AG08395 (cell line): ENCODE data around the gene TLE7.

Source experiments
- DNase-seq: peaks from one replicate; pipeline ENCODE4 v3.0.0; 2012; ENCODE audit warnings: mixed read lengths, low spot score

Gene TLE7

DNA sequence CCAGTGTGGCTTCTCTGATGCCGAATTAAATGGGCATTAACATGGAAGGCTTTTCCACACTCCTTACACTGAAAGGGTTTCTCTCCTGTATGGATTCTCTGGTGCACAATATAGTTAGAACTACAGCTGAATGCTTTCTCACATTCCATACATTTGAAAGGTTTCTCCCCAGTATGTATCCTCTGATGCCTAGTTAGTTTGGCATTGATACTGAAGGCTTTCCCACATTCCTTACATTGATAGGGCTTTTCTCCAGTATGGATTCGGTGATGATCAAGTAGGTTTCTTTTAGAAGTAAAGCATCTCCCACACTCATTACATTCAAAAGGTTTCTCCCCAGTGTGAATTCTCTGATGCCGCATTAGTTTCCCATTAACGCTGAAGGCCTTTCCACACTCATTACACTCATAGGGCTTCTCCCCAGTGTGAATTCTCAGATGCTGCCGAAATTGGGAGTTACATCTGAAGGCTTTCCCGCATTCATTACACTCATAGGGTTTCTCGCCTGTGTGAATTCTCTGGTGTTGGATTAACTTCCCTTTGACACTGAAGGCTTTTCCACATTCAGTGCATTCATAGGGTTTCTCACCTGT is 6.5 kb upstream of the TLE7 start:
- DNase-seq, result no peak

GRCh38 chr16:71443714-71444113 is 1.9 kb upstream of the TLE7 start:
- no peak for DNase-seq

- DNase-seq, result no peak
Observed at GRCh38 chr16:71441348-71442050, 355 bp downstream of the TLE7 start.

DNA sequence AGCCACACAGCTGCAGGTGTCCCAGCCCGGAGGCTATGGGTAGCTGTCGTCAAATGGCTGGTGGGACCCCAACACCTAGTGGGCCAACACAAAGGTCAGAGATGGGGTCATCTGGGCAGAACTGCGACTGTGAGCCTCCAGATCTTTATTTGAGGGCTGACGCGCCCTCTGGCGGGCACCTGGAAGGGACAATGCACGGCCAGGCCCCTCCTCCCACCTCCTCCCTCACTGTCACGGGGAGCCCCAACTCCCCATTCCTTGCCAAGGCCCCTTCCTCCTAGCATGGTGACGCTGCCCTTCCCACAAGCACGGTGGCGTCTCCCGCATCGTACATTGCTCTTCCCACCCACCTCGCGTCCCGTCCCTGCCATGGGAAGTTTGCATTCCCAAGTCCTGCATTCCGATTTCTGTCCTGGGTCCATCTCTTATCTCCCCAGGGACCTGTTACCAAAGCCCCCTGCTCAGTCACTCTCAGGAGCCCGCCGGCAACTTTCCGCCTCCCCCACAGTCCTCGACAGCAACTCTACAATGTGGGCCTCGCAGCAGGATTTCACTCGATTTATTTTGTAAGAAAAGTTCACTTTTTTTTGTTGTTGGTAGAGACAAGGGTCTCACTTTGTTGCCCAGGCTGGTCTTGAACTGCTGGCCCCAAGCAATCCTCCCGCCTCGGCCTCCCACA is 1.0 kb downstream of the TLE7 start:
- DNase-seq, result no peak

DNA sequence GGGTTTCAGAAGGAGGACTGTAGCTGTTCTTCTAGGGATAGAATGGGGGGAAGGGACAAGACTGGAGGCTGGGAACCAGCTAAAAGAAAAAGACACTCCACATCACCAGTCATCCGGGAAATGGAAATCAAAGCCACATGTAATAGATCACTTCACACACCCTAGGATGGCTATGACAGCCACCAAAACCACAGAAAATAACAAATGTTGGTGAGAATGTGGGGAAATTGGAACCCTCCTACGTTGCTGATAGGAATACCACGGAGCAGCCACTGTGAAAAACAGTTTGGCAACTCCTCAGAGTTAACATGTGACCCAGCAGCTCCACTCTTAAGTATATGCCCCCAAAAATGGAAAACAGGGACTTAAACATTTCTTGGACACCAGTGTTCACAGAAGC is 2.3 kb downstream of the TLE7 start:
- no peak for DNase-seq

GRCh38 chr16:71436473-71436872 is 5.4 kb downstream of the TLE7 start:
- DNase-seq, result no peak

DNA sequence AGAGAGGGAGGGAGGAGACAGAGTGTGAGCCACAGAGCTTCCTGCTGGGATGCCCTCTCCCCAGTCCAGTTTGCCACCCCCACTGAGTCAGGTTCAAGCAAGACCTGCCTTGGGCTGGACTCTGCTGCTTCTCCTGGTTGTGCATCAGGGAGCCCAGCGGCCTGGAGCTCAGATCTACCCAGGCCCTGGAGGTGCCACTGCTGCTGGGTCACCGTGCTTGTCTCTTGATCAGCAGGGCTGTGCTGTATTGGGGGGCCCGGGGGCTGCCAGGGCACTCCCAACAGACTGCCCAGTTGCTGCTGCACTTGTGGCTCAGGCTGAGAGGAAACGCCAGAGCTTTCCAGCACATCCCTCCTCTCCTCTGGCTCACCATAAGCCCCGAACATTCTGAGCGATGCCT is 8.9 kb downstream of the TLE7 start:
- DNase-seq, result no peak

DNA sequence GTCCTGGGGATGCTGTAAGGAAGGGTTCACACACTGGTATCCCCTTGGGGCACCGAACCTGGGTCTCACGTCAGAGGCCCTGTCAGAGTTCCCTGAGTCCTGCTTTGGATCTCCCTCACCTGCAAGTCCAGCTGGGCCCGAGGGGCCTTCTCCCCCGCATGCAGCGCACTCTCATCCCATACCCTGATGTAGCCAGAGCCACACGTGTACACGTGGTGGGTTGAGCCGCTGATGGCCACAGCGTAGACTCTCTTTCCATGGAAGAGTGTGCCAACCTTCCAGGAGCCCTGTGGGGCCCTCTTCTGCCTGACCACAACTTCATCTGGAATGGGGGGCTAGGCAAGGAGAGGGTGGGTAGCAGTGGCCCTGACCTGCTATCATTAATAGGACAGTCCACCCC is 9.9 kb downstream of the TLE7 start:
- DNase-seq, result no peak

DNA sequence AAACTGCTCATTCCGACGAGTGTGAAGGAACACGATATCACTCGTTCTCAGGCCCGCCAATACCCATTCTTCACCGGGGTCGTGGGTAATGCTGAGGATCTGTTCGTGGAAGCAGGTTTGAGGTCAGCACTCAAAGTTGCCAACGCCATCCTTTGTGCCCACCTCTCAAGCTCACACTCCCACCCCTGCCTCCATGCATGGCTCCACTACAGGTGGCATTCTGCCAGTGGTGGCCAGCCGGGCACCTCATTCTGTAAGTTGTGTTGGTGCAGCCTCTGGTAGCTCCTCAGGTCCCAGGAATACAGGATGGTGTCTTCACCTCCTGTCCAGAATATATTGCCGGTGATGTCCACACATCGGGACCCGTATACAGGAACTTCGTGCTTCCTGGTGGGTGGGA is 10.7 kb downstream of the TLE7 start:
- no peak for DNase-seq

DNA sequence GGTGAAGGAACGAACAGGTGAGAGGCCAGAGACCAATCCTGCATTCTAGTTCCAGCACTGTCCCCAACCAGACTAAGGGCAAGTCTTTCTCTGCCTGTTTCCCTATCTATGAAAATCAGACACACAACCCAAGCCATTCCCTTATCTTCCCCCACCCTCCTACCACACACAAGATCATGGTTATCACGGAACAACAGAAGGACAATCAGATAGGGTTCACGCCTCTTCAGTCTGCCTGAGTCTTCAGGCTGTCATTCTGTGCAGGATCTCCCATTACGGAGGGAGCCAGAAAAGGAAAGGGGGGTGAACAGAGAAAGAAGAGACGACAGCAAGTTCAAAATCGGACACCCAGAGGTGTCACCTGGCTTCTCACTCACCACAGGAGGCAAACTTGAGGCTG is 11.1 kb downstream of the TLE7 start:
- no peak for DNase-seq

GRCh38 chr16:71429581-71429980 is 12.3 kb downstream of the TLE7 start:
- no peak for DNase-seq

- DNase-seq, result no peak
Observed at GRCh38 chr16:71428883-71429282, 13.0 kb downstream of the TLE7 start.

GRCh38 chr16:71428385-71428784 is 13.5 kb downstream of the TLE7 start:
- no peak for DNase-seq

DNA sequence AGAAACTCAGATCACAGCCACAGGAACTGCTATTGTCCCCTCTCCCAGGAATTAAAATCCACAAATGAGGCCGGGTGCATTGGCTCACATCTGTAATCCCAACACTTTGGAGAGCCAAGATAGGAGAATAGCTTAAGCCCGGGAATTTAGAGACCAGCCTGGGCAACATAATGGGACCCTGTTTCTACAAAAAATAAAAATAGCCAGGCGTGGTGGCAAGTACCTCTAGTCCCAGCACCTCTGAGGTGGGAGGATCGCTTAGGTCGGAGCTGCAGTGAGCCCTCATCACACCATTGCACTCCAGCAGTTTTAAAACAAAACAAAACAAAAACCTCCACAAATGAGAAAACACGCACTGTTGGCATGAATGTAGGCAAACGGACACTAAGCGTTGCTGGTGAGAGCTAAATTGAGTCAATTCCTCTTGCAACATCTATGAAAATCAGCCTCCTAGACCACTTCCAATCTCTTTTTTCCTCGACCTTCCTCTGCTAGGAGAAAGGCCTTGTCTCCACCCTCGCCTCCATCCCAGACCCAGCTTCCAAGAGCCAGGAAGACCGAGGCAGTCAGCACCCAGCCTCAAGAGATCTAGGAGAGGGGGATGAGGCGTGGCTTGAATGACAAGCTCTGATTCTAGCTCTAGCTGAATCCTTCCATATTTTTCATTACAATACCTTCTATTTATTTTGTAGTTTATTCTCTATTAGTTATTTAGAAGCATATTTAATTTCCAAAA is 14.8 kb downstream of the TLE7 start:
- no peak for DNase-seq

DNA sequence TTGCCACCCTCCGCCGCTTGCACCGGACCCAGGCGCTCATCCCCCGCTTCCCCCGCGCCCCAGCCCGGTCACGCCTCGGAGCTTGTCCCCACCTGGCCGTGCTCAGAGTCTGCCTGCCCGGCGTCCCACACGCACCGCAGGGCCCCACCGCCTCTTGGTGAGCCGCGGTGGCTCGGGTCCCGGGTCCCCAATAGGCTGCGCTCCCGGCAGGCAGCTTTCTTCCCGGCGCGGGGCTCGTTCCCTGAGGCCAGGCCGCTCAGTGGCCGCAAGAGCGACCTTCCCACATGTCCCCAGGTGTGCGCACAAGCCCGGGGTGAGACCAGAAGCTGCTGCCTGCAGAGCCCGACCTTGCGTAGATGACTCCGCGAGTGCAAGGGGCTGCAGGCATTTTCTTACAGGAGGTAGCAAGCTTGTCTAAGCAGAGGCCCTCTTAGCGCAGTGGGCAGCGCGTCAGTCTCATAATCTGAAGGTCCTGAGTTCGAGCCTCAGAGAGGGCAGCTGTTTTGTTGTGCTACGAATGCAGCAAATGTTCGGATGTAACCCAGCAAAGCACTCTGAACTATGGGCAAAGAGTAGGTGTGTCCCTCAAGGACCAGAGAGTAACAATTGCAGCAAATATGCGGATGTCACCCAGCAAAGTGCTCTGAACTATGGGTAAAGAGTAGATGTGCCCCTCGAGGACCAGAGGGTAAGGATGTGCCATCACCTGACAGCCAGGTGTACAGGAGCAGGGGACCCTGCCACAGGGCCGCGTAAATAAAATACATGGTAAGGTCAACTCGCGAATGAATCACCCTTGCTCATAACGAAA is 15.6 kb downstream of the TLE7 start:
- peak; percentile 45 for DNase-seq

GRCh38 chr16:71425746-71426068 is 16.1 kb downstream of the TLE7 start:
- DNase-seq, result no peak

DNA sequence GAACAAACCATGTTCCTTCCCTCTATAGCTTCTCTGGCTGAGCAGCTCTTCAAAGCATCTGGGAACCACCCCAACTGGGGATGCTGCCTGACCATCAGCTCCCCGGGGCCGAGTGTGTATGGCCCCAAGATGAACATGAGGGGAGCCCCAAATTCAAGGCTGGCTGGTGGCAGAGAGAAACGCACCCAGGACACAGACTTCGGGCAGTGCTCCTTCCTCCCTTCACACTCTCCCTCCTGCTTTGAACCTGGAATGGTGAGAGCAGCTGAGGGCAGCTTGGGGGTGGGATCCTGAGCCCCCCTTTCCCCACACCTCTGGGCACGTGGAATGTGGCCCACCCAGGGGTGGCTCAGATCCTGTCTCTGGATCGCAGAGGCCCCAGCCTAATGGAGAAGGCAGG is 17.2 kb downstream of the TLE7 start:
- DNase-seq, result no peak

- no peak for DNase-seq
Observed at GRCh38 chr16:71423865-71424264, 18.0 kb downstream of the TLE7 start.

DNA sequence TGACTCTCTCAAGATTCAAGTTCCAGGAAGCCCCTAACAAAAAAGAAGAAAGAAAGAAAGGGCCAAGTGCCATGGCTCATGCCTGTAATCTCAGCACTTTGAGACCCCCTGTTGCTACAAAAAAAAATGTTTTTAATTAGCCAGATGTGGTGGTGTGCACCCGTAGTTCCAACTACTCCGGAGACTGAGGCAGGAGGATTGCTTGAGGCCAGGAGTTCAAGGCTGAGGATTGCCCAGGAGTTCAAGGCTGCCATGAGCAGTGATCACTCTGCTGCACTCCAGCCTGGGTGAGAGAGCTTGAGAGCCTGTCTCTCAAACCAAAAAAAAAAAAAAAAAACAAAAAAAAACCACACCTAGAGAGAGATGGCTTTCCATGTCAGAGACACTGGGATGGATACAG is 18.8 kb downstream of the TLE7 start:
- no peak for DNase-seq

DNA sequence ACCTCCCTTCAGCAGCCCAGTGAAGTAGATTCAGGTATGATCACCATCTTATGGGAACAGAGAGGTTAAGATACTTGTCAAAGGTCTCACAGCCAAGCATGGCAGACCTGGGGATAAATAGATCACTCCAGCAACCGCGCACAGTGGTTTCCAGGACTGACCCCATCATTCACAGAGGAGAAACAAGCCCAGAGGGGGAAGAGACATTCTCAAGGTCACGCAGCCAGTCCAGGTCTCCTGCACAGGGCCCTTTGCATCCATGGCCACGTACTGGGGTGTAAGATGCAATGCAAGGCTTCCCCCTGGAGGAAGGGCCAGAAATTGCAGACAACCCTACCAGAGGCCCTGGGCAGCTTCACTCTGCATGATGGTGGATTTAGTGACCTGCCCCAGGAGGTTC is 19.9 kb downstream of the TLE7 start:
- no peak for DNase-seq

GRCh38 chr16:71414038-71414437 is 27.8 kb downstream of the TLE7 start:
- no peak for DNase-seq

DNA sequence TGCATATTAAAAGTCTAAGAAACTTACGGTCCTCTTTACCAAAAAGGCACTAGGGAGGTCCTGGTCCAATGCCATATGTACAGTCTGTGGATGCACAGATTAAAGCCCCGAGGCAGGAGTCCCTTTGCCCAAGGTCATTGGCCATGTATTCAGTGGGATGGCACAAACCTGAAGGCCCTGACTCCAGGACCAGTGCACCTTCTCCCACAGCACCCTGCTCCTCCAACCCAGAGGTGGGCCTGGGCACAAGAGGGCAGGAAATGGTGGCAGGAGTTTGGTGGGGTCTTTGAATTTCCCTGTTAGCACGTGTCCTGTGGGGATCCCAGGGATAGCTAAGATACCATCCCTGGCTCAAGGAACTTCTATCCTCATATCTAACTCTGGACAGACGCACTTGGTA is 28.5 kb downstream of the TLE7 start:
- DNase-seq, result no peak
